ENCODE data around the gene SMURF1.

- TF ChIP-seq CTCF (IDR thresholded peaks at IDR 0.05), result no peak
- no peak for TF ChIP-seq POLR2A (IDR thresholded peaks at IDR 0.05)
Observed at GRCh38 chr7:99038086-99038855, 105.6 kb downstream of the SMURF1 start.

Data from esophagus squamous epithelium (tissue), 4 donors.